Keratinocyte (primary cell): Measurements from ENCODE around the gene GBP7. TPM values are rescaled to one million over a fixed set of nuclear protein-coding genes. Genes with fewer than 3 reads are reported as not detected.

Experiments
- DNase-seq: peaks from one replicate; pipeline ENCODE4 v3.0.0-alpha.2; 2011; ENCODE audit warnings: low read depth, missing footprints, low spot score
- FAIRE-seq: peaks from 2 replicates; lab custom pipeline; 2011; peaks lifted over from hg19 to GRCh38; lab: Jason Lieb, UNC
- H2AFZ ChIP-seq: 2 replicates; pipeline ENCODE4 v1.6.0; 2012; ENCODE audit warnings: low read length, control low read depth, inconsistent platforms; ENCODE audit not compliant: control insufficient read depth
- H3K27ac ChIP-seq: 2 replicates; pipeline ENCODE4 v1.5.1; 2011; ENCODE audit warnings: low read length; ENCODE audit not compliant: control insufficient read depth, insufficient read depth
- H3K27me3 ChIP-seq: 3 replicates; pipeline ENCODE4 v1.6.0; 2011; ENCODE audit warnings: low read length; ENCODE audit not compliant: control insufficient read depth, insufficient read depth; ENCODE audit errors: extremely low read depth
- H3K36me3 ChIP-seq, 2 experiments: 2 replicates in 1 of 2; 3 replicates in 1 of 2; pipeline ENCODE4 v1.5.1; 2011; ENCODE audit warnings: low read length in 2 of 2, mild to moderate bottlenecking in 1 of 2; ENCODE audit not compliant: control insufficient read depth in 2 of 2, insufficient read depth in 2 of 2; ENCODE audit errors: extremely low read depth in 1 of 2
- H3K4me1 ChIP-seq: 3 replicates; pipeline ENCODE4 v1.5.1; 2011; ENCODE audit warnings: low read length; ENCODE audit not compliant: control insufficient read depth, insufficient read depth; ENCODE audit errors: extremely low read depth
- H3K4me2 ChIP-seq: 3 replicates; pipeline ENCODE4 v1.6.0; 2011; ENCODE audit warnings: low read depth, low read length; ENCODE audit not compliant: control insufficient read depth, insufficient read depth; ENCODE audit errors: extremely low read depth
- H3K4me3 ChIP-seq, 3 experiments: fragments of 200-600 bp in 1 of 3; sonication (generic) in 1 of 3; 2 replicates in 2 of 3; 3 replicates in 1 of 3; pipeline ENCODE4 v1.5.1; 2011 to 2016; ENCODE audit warnings: low read length in 3 of 3, mild to moderate bottlenecking in 3 of 3, control low read depth in 2 of 3, inconsistent platforms in 1 of 3, low read depth in 1 of 3, mixed read lengths in 1 of 3, mixed run types in 1 of 3, moderate library complexity in 1 of 3; ENCODE audit not compliant: control insufficient read depth in 2 of 3, insufficient read depth in 2 of 3; ENCODE audit errors: extremely low read depth in 1 of 3
- H3K79me2 ChIP-seq: 2 replicates; pipeline ENCODE4 v1.6.0; 2012; ENCODE audit warnings: low read length; ENCODE audit not compliant: control insufficient read depth, insufficient read depth
- H3K9ac ChIP-seq: 3 replicates; pipeline ENCODE4 v1.6.0; 2011; ENCODE audit warnings: low read length; ENCODE audit not compliant: control insufficient read depth, insufficient read depth; ENCODE audit errors: extremely low read depth
- H3K9me1 ChIP-seq: 3 replicates; pipeline ENCODE4 v1.6.0; 2011; ENCODE audit warnings: low read length; ENCODE audit not compliant: control insufficient read depth, insufficient read depth; ENCODE audit errors: extremely low read depth
- H3K9me3 ChIP-seq: 2 replicates; pipeline ENCODE4 v1.5.1; 2012; ENCODE audit warnings: low read depth, low read length; ENCODE audit not compliant: control insufficient read depth
- H4K20me1 ChIP-seq: 3 replicates; pipeline ENCODE4 v1.6.0; 2011; ENCODE audit warnings: low read length; ENCODE audit not compliant: control insufficient read depth, insufficient read depth; ENCODE audit errors: extremely low read depth
- CTCF ChIP-seq, 3 experiments: IDR thresholded peaks in 1 of 3; conservative IDR thresholded peaks in 1 of 3; optimal IDR thresholded peaks in 1 of 3; 2 replicates in 2 of 3; 3 replicates in 1 of 3; pipeline versions ENCODE3 to v1.5.1; 2011; ENCODE audit warnings: low read length in 3 of 3, mild to moderate bottlenecking in 3 of 3, moderate library complexity in 2 of 3, control low read depth in 1 of 3, inconsistent platforms in 1 of 3; ENCODE audit not compliant: insufficient read depth in 2 of 3; ENCODE audit errors: extremely low read depth in 1 of 3
- EZH2 ChIP-seq: IDR thresholded peaks from one replicate; pipeline ENCODE4 v1.6.1; 2012; ENCODE audit warnings: inconsistent platforms, mild to moderate bottlenecking, low read length, moderate library complexity
- dilution Hi-C: fragments of 300-500 bp; cut with MboI; formaldehyde crosslinking; loops from one replicate; pipeline ENCODE4 v1.7.0; 2020; ENCODE audit warnings: low sequenced_read_pairs; ENCODE audit not compliant: extremely low pct_ligation_motif_present
- polyA plus RNA-seq, 5 experiments: library from polyadenylated mRNA; depleted of rRNA in 3 of 5; stranded (reverse) in 3 of 5; stranded (forward) in 1 of 5; unstranded in 1 of 5; fragments of >200 nt; gene quantifications; 1 replicate in 1 of 5; 2 replicates in 3 of 5; 3 replicates in 1 of 5; pipeline versions ENCODE4 v1.2.1 to v1.2.3, GENCODE V29; 2011 to 2012; ENCODE audit warnings: missing spikeins in 2 of 5, low read depth in 1 of 5, low replicate concordance in 1 of 5

Gene GBP7
- polyA plus RNA-seq, 1 donor (not counting 4 experiments of a cell fraction or from before 2014, with no cell fraction given): not detected

DNA sequence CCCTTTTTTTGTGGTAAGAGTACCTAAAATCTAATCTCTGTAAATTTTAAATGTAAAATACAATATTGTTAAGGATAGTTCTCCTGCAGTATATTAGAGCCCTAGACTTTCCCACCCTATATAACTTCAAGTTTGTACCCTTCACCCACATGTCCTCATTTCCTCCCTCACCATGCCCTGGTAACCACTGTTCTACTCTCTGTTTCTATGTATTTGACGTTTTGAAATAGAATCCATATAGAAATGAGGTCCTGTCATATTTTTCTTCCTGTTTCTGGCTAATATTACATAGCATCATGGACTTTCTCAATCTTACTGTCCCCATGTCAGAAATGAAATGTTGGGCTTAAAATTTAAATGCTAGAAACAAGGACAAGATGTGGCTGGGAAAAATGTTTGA is 24.8 kb downstream of the GBP7 start:
- Histone ChIP-seq H3K4me2 (no peak overlapping the region), H3K9ac (no peak overlapping the region), H3K36me3 (no peaks in the 10 kb centered on the region), H3K79me2 (no peaks in the 10 kb centered on the region), H3K9me3 (no peaks in the 10 kb centered on the region), H3K27me3 (no peaks in the 10 kb centered on the region), H3K4me3 (no peak overlapping the region), H2AFZ (no peak overlapping the region), H4K20me1 (no peaks in the 10 kb centered on the region), H3K9me1 (no peaks in the 10 kb centered on the region), H3K4me1 (no peaks in the 10 kb centered on the region), H3K27ac (no peak overlapping the region)
- FAIRE-seq (no peak), DNase-seq (no peak)
- no peak for TF ChIP-seq EZH2
- dilution Hi-C loops: no loop called here

DNA sequence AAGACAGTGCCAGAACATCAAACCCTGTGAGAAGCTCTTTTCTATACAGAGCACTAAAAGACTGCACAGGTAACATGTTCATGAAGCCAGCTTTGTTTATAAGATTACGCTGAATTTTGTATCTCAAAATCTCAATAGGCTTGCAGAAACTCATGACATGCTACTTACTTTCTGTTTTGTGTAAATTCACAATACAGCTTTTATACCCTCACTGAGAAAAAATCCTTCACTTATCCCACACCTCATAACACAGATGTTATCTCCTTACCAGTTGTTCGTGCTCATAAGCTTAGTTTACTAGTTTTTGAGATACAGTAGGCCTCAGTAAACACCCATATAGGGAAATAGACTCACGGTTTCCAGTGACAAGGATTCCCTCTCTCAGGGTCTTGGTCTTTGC is 25.8 kb downstream of the GBP7 start:
- DNase-seq (no peak), FAIRE-seq (no peak)
- H2AFZ ChIP-seq: no peak overlapping the region
- no peak overlapping the region for H3K4me2 ChIP-seq
- H3K9me3 ChIP-seq: no peaks in the 10 kb centered on the region
- no peak overlapping the region for H3K9ac ChIP-seq
- no peaks in the 10 kb centered on the region for H3K79me2 ChIP-seq
- no peaks in the 10 kb centered on the region for H3K4me1 ChIP-seq
- no peak overlapping the region for H3K4me3 ChIP-seq
- H4K20me1 ChIP-seq: no peaks in the 10 kb centered on the region
- H3K27ac ChIP-seq: no peak overlapping the region
- no peaks in the 10 kb centered on the region for H3K9me1 ChIP-seq
- H3K27me3 ChIP-seq: no peaks in the 10 kb centered on the region
- no peaks in the 10 kb centered on the region for H3K36me3 ChIP-seq
- dilution Hi-C loops: no loop called here
- TF ChIP-seq EZH2: no peak
- TF ChIP-seq CTCF (optimal IDR thresholded peaks at IDR 0.05 in 1 of 3, IDR thresholded peaks at IDR 0.05 in 1 of 3, conservative IDR thresholded peaks at IDR 0.05 in 1 of 3; ENCODE audit: extremely low read depth in 1 of 3, insufficient read depth in 2 of 3, low read length in 3 of 3): no peak

DNA sequence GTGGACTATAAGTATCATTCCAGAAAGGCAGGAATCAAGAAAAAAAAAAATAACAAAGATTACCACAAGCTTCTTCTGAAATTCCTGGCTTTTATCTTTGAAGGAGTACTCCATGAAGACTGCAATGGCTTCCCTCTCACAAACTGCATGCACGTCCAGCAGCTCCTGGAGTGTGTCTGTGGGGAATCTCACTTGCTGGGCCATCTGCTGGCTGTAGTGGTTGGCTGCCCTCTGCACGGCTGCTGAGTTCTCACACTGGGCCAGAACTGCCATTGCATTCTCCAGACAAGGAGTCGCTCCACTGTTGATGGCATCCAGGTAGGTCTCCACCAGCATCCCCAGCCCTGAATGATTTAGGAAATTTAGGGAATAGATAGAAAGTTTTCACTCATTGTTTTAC is 26.6 kb downstream of the GBP7 start:
- Histone ChIP-seq H3K27me3 (no peaks in the 10 kb centered on the region), H3K9me3 (no peaks in the 10 kb centered on the region), H2AFZ (no peak overlapping the region), H3K27ac (no peak overlapping the region), H3K9me1 (no peaks in the 10 kb centered on the region), H3K79me2 (no peaks in the 10 kb centered on the region), H3K4me2 (no peak overlapping the region), H4K20me1 (no peaks in the 10 kb centered on the region), H3K4me3 (no peak overlapping the region), H3K36me3 (no peaks in the 10 kb centered on the region), H3K4me1 (no peaks in the 10 kb centered on the region), H3K9ac (no peak overlapping the region)
- FAIRE-seq (no peak), DNase-seq (no peak)
- no peak for TF ChIP-seq EZH2
- TF ChIP-seq CTCF (optimal IDR thresholded peaks at IDR 0.05 in 1 of 3, IDR thresholded peaks at IDR 0.05 in 1 of 3, conservative IDR thresholded peaks at IDR 0.05 in 1 of 3; ENCODE audit: extremely low read depth in 1 of 3, insufficient read depth in 2 of 3, low read length in 3 of 3): peak in 1 of 3 experiments; percentile 34
- dilution Hi-C loops: no loop called here
